ENCODE measurements around the gene GRK4. TPM values are rescaled to one million over a fixed set of nuclear protein-coding genes. Genes with fewer than 3 reads are reported as not detected.
A peak's percentile ranks its signal among the peaks of the same experiment; 100 is the strongest.

The GRK4 gene
- total RNA-seq, 1 experiment from 2014 or later, result 4.2 TPM

DNA sequence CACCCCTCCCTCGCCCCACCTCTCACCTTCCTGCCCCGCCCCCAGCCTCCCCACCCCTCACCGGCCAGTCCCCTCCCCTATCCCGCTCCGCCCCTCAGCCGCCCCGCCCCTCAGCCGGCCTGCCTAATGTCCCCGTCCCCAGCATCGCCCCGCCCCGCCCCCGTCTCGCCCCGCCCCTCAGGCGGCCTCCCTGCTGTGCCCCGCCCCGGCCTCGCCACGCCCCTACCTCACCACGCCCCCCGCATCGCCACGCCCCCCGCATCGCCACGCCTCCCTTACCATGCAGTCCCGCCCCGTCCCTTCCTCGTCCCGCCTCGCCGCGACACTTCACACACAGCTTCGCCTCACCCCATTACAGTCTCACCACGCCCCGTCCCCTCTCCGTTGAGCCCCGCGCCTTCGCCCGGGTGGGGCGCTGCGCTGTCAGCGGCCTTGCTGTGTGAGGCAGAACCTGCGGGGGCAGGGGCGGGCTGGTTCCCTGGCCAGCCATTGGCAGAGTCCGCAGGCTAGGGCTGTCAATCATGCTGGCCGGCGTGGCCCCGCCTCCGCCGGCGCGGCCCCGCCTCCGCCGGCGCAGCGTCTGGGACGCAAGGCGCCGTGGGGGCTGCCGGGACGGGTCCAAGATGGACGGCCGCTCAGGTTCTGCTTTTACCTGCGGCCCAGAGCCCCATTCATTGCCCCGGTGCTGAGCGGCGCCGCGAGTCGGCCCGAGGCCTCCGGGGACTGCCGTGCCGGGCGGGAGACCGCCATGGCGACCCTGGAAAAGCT is 110.9 kb downstream of the GRK4 start, which contains the start of the genes HTT and HTT-AS (continued):
- TF ChIP-seq, protein P1, sequence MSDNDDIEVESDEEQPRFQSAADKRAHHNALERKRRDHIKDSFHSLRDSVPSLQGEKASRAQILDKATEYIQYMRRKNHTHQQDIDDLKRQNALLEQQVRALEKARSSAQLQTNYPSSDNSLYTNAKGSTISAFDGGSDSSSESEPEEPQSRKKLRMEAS (IDR thresholded peaks at IDR 0.05), result peak; percentile 8; the same call in 1 of the 2 replicates

DNA sequence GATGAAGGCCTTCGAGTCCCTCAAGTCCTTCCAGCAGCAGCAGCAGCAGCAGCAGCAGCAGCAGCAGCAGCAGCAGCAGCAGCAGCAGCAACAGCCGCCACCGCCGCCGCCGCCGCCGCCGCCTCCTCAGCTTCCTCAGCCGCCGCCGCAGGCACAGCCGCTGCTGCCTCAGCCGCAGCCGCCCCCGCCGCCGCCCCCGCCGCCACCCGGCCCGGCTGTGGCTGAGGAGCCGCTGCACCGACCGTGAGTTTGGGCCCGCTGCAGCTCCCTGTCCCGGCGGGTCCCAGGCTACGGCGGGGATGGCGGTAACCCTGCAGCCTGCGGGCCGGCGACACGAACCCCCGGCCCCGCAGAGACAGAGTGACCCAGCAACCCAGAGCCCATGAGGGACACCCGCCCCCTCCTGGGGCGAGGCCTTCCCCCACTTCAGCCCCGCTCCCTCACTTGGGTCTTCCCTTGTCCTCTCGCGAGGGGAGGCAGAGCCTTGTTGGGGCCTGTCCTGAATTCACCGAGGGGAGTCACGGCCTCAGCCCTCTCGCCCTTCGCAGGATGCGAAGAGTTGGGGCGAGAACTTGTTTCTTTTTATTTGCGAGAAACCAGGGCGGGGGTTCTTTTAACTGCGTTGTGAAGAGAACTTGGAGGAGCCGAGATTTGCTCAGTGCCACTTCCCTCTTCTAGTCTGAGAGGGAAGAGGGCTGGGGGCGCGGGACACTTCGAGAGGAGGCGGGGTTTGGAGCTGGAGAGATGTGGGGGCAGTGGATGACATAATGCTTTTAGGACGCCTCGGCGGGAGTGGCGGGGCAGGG is 111.7 kb downstream of the GRK4 start:
- BruUV-seq (replicated peaks), result no TSS peak
- H2AFZ ChIP-seq (ENCODE audit: low read depth, low read length, poor library complexity, severe bottlenecking), result no peak overlapping the region
- peak overlapping the region; percentile 83 for H3K27ac ChIP-seq (ENCODE audit: low read depth, low read length)

More for the DNA sequence above, 111.7 kb downstream of the GRK4 start:
- RAD21 ChIA-PET (ENCODE audit: low non-redundant PET in 1 of 2, low total read pairs in 2 of 2, uncharacterized antibody in 2 of 2, unreplicated experiment in 2 of 2), result no interaction called here
- no peaks in the 10 kb centered on the region for H3K27me3 ChIP-seq (ENCODE audit: insufficient read depth, low read length)
- peaks cover 50% of the 10 kb centered on the region for H3K79me2 ChIP-seq (ENCODE audit: insufficient read depth, low read length)
- intact Hi-C loops (cut with micrococcal nuclease), result no loop called here
- DNase-seq (ENCODE audit: low read depth, low spot score), result peak; percentile 27
- CTCF ChIA-PET, result no interaction called here
- H3K36me3 ChIP-seq (ENCODE audit: control insufficient read depth in 1 of 2, insufficient read depth in 2 of 2, low read length in 2 of 2), result no peaks in the 10 kb centered on the region
- H3K9me3 ChIP-seq (ENCODE audit: control insufficient read depth in 1 of 2, insufficient read depth in 1 of 2, low read depth in 1 of 2, low read length in 2 of 2), result no peaks in the 10 kb centered on the region
- 0 out of 2 replicates have a peak, but pooled peaks cover 5% of the 10 kb centered on the region for H4K20me1 ChIP-seq (ENCODE audit: insufficient read depth)
- peak overlapping the region; percentile 85 for H3K9ac ChIP-seq (ENCODE audit: low read length)
- peak; percentile 26 for ATAC-seq
- H3K4me3 ChIP-seq (replicated peaks in 1 of 2; ENCODE audit: low read depth in 1 of 2, low read length in 2 of 2), result peak overlapping the region; percentile 93 to 95
- H3K9me2 ChIP-seq (ENCODE audit: insufficient read depth), result no peaks in the 10 kb centered on the region
- peak overlapping the region; percentile 97 for H3K4me2 ChIP-seq (ENCODE audit: low read length)
- POLR2A ChIA-PET, result no interaction called here
- TF ChIP-seq RAD21 (IDR thresholded peaks at IDR 0.05; ENCODE audit: low read depth) (no peak), YY1 (IDR thresholded peaks at IDR 0.05; ENCODE audit: extremely low read depth, insufficient replicate concordance, low read depth, low read length) (no peak), ZNF274 (IDR thresholded peaks at IDR 0.05; ENCODE audit: low read depth, low read length) (no peak), POLR2AphosphoS5 (IDR thresholded peaks at IDR 0.05; ENCODE audit: low read depth, low read length) (peak; percentile 34; the same call in 1 of the 2 replicates), ZFX (IDR thresholded peaks at IDR 0.05) (peak; percentile 64), CBX3 (IDR thresholded peaks at IDR 0.05; ENCODE audit: low read depth) (no peak), EZH2phosphoT487 (IDR thresholded peaks at IDR 0.05; ENCODE audit: borderline replicate concordance) (no peak), POLR2A (IDR thresholded peaks at IDR 0.05; ENCODE audit: borderline replicate concordance, extremely low read depth, insufficient read depth, insufficient read length) (no peak), ELF1 (IDR thresholded peaks at IDR 0.05; ENCODE audit: borderline replicate concordance, low read depth) (no peak), SRF (IDR thresholded peaks at IDR 0.05; ENCODE audit: low read depth) (no peak), TCF7L2 (IDR thresholded peaks at IDR 0.05; ENCODE audit: borderline replicate concordance, extremely low read depth, insufficient read depth, insufficient read length) (no peak)
- TF ChIP-seq, protein P2, sequence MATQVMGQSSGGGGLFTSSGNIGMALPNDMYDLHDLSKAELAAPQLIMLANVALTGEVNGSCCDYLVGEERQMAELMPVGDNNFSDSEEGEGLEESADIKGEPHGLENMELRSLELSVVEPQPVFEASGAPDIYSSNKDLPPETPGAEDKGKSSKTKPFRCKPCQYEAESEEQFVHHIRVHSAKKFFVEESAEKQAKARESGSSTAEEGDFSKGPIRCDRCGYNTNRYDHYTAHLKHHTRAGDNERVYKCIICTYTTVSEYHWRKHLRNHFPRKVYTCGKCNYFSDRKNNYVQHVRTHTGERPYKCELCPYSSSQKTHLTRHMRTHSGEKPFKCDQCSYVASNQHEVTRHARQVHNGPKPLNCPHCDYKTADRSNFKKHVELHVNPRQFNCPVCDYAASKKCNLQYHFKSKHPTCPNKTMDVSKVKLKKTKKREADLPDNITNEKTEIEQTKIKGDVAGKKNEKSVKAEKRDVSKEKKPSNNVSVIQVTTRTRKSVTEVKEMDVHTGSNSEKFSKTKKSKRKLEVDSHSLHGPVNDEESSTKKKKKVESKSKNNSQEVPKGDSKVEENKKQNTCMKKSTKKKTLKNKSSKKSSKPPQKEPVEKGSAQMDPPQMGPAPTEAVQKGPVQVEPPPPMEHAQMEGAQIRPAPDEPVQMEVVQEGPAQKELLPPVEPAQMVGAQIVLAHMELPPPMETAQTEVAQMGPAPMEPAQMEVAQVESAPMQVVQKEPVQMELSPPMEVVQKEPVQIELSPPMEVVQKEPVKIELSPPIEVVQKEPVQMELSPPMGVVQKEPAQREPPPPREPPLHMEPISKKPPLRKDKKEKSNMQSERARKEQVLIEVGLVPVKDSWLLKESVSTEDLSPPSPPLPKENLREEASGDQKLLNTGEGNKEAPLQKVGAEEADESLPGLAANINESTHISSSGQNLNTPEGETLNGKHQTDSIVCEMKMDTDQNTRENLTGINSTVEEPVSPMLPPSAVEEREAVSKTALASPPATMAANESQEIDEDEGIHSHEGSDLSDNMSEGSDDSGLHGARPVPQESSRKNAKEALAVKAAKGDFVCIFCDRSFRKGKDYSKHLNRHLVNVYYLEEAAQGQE (IDR thresholded peaks at IDR 0.05; ENCODE audit: low read depth), result no peak
- TF ChIP-seq, protein P3, sequence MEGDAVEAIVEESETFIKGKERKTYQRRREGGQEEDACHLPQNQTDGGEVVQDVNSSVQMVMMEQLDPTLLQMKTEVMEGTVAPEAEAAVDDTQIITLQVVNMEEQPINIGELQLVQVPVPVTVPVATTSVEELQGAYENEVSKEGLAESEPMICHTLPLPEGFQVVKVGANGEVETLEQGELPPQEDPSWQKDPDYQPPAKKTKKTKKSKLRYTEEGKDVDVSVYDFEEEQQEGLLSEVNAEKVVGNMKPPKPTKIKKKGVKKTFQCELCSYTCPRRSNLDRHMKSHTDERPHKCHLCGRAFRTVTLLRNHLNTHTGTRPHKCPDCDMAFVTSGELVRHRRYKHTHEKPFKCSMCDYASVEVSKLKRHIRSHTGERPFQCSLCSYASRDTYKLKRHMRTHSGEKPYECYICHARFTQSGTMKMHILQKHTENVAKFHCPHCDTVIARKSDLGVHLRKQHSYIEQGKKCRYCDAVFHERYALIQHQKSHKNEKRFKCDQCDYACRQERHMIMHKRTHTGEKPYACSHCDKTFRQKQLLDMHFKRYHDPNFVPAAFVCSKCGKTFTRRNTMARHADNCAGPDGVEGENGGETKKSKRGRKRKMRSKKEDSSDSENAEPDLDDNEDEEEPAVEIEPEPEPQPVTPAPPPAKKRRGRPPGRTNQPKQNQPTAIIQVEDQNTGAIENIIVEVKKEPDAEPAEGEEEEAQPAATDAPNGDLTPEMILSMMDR (IDR thresholded peaks at IDR 0.05 in 2 of 3, conservative IDR thresholded peaks at IDR 0.05 in 1 of 3; ENCODE audit: borderline replicate concordance in 1 of 3, insufficient read depth in 1 of 3, low read depth in 2 of 3, low read length in 2 of 3), result no peak
- TF ChIP-seq, protein P4, sequence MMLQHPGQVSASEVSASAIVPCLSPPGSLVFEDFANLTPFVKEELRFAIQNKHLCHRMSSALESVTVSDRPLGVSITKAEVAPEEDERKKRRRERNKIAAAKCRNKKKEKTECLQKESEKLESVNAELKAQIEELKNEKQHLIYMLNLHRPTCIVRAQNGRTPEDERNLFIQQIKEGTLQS (IDR thresholded peaks at IDR 0.05), result no peak
- peaks cover 12 to 18% of the 10 kb centered on the region in 2 experiments for H3K4me1 ChIP-seq (ENCODE audit: control insufficient read depth in 1 of 2, insufficient read depth in 2 of 2, low read length in 2 of 2)
